Measurements from ENCODE around the gene SLC17A8. TPM values are rescaled to one million over a fixed set of nuclear protein-coding genes. Genes with fewer than 3 reads are reported as not detected.
"Not testable (repeated sequence)": the region's sequence is repeated elsewhere in the genome, so short reads cannot be mapped to it uniquely, and the experiment has no call there.

Gene SLC17A8
- 2.6 and 6.1 TPM in 2 replicates for total RNA-seq (ENCODE audit: low replicate concordance)
- long read RNA-seq, partial matches to known transcripts = 1 of 8 reads
- long read RNA-seq, other reads (novel, unspliced or antisense) = 5 of 8 reads

GRCh38 chr12:100356644-100357223 is at the start of gene SLC17A8:
Gene SLC17A8, plus strand, starts transcription at chr12:100357074. Its CDS starts 318 bp downstream, at chr12:100357392.
- no peaks in the 10 kb centered on the region for H3K9me3 Mint-ChIP-seq
- H3K36me3 Mint-ChIP-seq = no peaks in the 10 kb centered on the region
- no peak for TF ChIP-seq CTCF (conservative IDR thresholded peaks at IDR 0.05)
- H3K27me3 Mint-ChIP-seq = peaks cover 32% of the 10 kb centered on the region
- peaks cover 12% of the 10 kb centered on the region for H3K4me1 Mint-ChIP-seq (ENCODE audit: unreplicated experiment)
- DNase-seq (ENCODE audit: extremely low spot score, unreplicated experiment) = no peak
- H3K4me3 Mint-ChIP-seq = peak within 1 kb of the TSS; percentile 44
- no peak within 1 kb of the TSS for H3K27ac Mint-ChIP-seq

- not testable (repeated sequence) for H3K27ac Mint-ChIP-seq; H3K27me3 Mint-ChIP-seq; DNase-seq (ENCODE audit: extremely low spot score, unreplicated experiment); H3K4me3 Mint-ChIP-seq; H3K4me1 Mint-ChIP-seq (ENCODE audit: unreplicated experiment); H3K9me3 Mint-ChIP-seq
- peaks cover 56% of the 10 kb centered on the region for H3K36me3 Mint-ChIP-seq
Observed at GRCh38 chr12:100308138-100308537, 48.7 kb upstream of the SLC17A8 start.

GRCh38 chr12:100311317-100311716 is 45.6 kb upstream of the SLC17A8 start:
- TF ChIP-seq CTCF (conservative IDR thresholded peaks at IDR 0.05) = no peak
- Mint-ChIP-seq H3K4me1 (ENCODE audit: unreplicated experiment) (no peaks in the 10 kb centered on the region), H3K4me3 (no peak overlapping the region), H3K27me3 (no peaks in the 10 kb centered on the region), H3K36me3 (peaks cover 40% of the 10 kb centered on the region), H3K27ac (no peak overlapping the region), H3K9me3 (no peaks in the 10 kb centered on the region)
- no peak for DNase-seq (ENCODE audit: extremely low spot score, unreplicated experiment)

GRCh38 chr12:100317371-100317770 is 39.5 kb upstream of the SLC17A8 start:
- no peak for DNase-seq (ENCODE audit: extremely low spot score, unreplicated experiment)
- H3K4me3 Mint-ChIP-seq = no peak overlapping the region
- TF ChIP-seq CTCF (conservative IDR thresholded peaks at IDR 0.05) = no peak
- H3K27me3 Mint-ChIP-seq = no peaks in the 10 kb centered on the region
- no peak overlapping the region for H3K27ac Mint-ChIP-seq
- H3K9me3 Mint-ChIP-seq = no peaks in the 10 kb centered on the region
- no peaks in the 10 kb centered on the region for H3K4me1 Mint-ChIP-seq (ENCODE audit: unreplicated experiment)
- H3K36me3 Mint-ChIP-seq = peaks cover 33% of the 10 kb centered on the region

- no peak for DNase-seq (ENCODE audit: extremely low spot score, unreplicated experiment)
- H3K27me3 Mint-ChIP-seq = no peaks in the 10 kb centered on the region
- peaks cover 26% of the 10 kb centered on the region for H3K36me3 Mint-ChIP-seq
- TF ChIP-seq CTCF (conservative IDR thresholded peaks at IDR 0.05) = no peak
- no peaks in the 10 kb centered on the region for H3K4me1 Mint-ChIP-seq (ENCODE audit: unreplicated experiment)
- H3K9me3 Mint-ChIP-seq = no peaks in the 10 kb centered on the region
- no peak overlapping the region for H3K4me3 Mint-ChIP-seq
- no peak overlapping the region for H3K27ac Mint-ChIP-seq
Observed at GRCh38 chr12:100324498-100324897, 32.4 kb upstream of the SLC17A8 start.

- no peak overlapping the region for H3K27ac Mint-ChIP-seq
- no peaks in the 10 kb centered on the region for H3K4me1 Mint-ChIP-seq (ENCODE audit: unreplicated experiment)
- TF ChIP-seq CTCF (conservative IDR thresholded peaks at IDR 0.05) = no peak
- no peak for DNase-seq (ENCODE audit: extremely low spot score, unreplicated experiment)
- no peaks in the 10 kb centered on the region for H3K27me3 Mint-ChIP-seq
- no peaks in the 10 kb centered on the region for H3K9me3 Mint-ChIP-seq
- peaks cover 21% of the 10 kb centered on the region for H3K36me3 Mint-ChIP-seq
- H3K4me3 Mint-ChIP-seq = no peak overlapping the region
Observed at GRCh38 chr12:100326208-100326607, 30.7 kb upstream of the SLC17A8 start.
